ENCODE data around the gene DCST1. TPM values are rescaled to one million over a fixed set of nuclear protein-coding genes. Genes with fewer than 3 reads are reported as not detected.

DCST1 gene
- total and polyA plus RNA-seq, 8 donors: 0.57 to 0.87 (median 0.79) TPM; not detected in 2

GRCh38 chr1:155062702-155063411, 29.2 kb downstream of the DCST1 start:
- Histone ChIP-seq H3K4me3 (peak overlapping the region; percentile 73 to 84), H3K9me3 (no peaks in the 10 kb centered on the region), H3K27ac (no peak overlapping the region), H3K4me1 (peaks cover 12 to 43% of the 10 kb centered on the region in 2 donors), H3K36me3 (peaks cover 0 to 54% of the 10 kb centered on the region in 2 donors), H3K27me3 (no peaks in the 10 kb centered on the region)
- DNase-seq (peak in 2 of 4 donors; percentile 42 to 88), ATAC-seq (peak; percentile 67)
- TF ChIP-seq CTCF (IDR thresholded peaks at IDR 0.05): peak; percentile 62 to 64
- intact Hi-C loops (cut with DNase I): loop anchor here in 1 of 2 donors (10.0 kb wide), 1 partner anchor 108 kb away; the partner anchor contains the start of gene PBXIP1

GRCh38 chr1:155063550-155064110, 30.0 kb downstream of the DCST1 start, which contains the start of gene EFNA4:
TSS of gene EFNA4 (plus strand) at chr1:155063740. CDS start at chr1:155063824, 84 bp downstream.
- peak within 1 kb of the TSS; percentile 73 to 84 for H3K4me3 ChIP-seq
- peak; percentile 86 to 94 (median 91) for DNase-seq
- H3K9me3 ChIP-seq: no peaks in the 10 kb centered on the region
- no peaks in the 10 kb centered on the region for H3K27me3 ChIP-seq
- intact Hi-C loops (cut with DNase I): loop anchor here in 1 of 2 donors (10.0 kb wide), 1 partner anchor 109 kb away; the partner anchor contains the start of gene PBXIP1
- H3K36me3 ChIP-seq: peaks cover 0 to 51% of the 10 kb centered on the region in 2 donors
- peak within 1 kb of the TSS; percentile 63 to 88 for H3K27ac ChIP-seq
- TF ChIP-seq CTCF (IDR thresholded peaks at IDR 0.05): no peak
- peak; percentile 95 for ATAC-seq
- peaks cover 12 to 43% of the 10 kb centered on the region in 2 donors for H3K4me1 ChIP-seq

GRCh38 chr1:155064111-155064831, 30.6 kb downstream of the DCST1 start:
- Histone ChIP-seq H3K27ac (peak overlapping the region; percentile 63 to 88), H3K4me3 (peak overlapping the region; percentile 73 to 84), H3K36me3 (peaks cover 0 to 51% of the 10 kb centered on the region in 2 donors), H3K4me1 (peaks cover 12 to 43% of the 10 kb centered on the region in 2 donors), H3K27me3 (no peaks in the 10 kb centered on the region), H3K9me3 (no peaks in the 10 kb centered on the region)
- DNase-seq (peak in 1 of 4 donors; percentile 69), ATAC-seq (peak; percentile 15)
- no peak for TF ChIP-seq CTCF (IDR thresholded peaks at IDR 0.05)
- intact Hi-C loops (cut with DNase I): loop anchor here in 1 of 2 donors (10.0 kb wide), 1 partner anchor 109 kb away; the partner anchor contains the start of gene PBXIP1

- intact Hi-C loops (cut with DNase I): loop anchor here in 1 of 2 donors (10.0 kb wide), 1 partner anchor 110 kb away; the partner anchor contains the start of gene PBXIP1
- peaks cover 12 to 47% of the 10 kb centered on the region in 2 donors for H3K4me1 ChIP-seq
Measured at GRCh38 chr1:155064832-155065429, 31.3 kb downstream of the DCST1 start.

More at GRCh38 chr1:155064832-155065429, 31.3 kb downstream of the DCST1 start:
- no peak for TF ChIP-seq CTCF (IDR thresholded peaks at IDR 0.05)
- DNase-seq (no peak), ATAC-seq (no peak)
- no peaks in the 10 kb centered on the region for H3K9me3 ChIP-seq
- no peaks in the 10 kb centered on the region for H3K27me3 ChIP-seq
- H3K4me3 ChIP-seq: no peak overlapping the region
- no peak overlapping the region for H3K27ac ChIP-seq
- peaks cover 0 to 49% of the 10 kb centered on the region in 2 donors for H3K36me3 ChIP-seq
